Caco-2 (cell line): Measurements from ENCODE around the gene ADAD2. TPM values are rescaled to one million over a fixed set of nuclear protein-coding genes. Genes with fewer than 3 reads are reported as not detected.
A peak's percentile ranks its signal among the peaks of the same experiment; 100 is the strongest.

ENCODE experiments used
- BruUV-seq: library from RNA; stranded (reverse); fragments of 400-500 nt; replicated peaks from 2 replicates; lab custom pipeline; 2021; lab: Mats Ljungman, UMichigan
- CTCF ChIA-PET: fragments of 300-600 bp; sonication (Branson Sonifier 250); formaldehyde crosslinking; loops from one replicate; lab custom pipeline; 2022; ENCODE audit warnings: antibody characterized with exemption; lab: Charles Lee
- POLR2A ChIA-PET: fragments of 300-600 bp; sonication (Branson Sonifier 250); formaldehyde crosslinking; loops from one replicate; lab custom pipeline; 2022; ENCODE audit warnings: antibody characterized with exemption; lab: Charles Lee
- DNase-seq, 2 experiments: peaks; one replicate each; pipeline versions ENCODE4 v3.0.0 to v3.0.0-alpha.2; 2020 to 2022
- H3K27me3 ChIP-seq: replicated peaks from 2 replicates; pipeline ENCODE4 v1.6.0; 2011; ENCODE audit warnings: low read length; ENCODE audit not compliant: control insufficient read depth, insufficient read depth
- H3K36me3 ChIP-seq: 2 replicates; pipeline ENCODE4 v1.5.1; 2011; ENCODE audit warnings: low read length; ENCODE audit not compliant: control insufficient read depth, insufficient read depth
- H3K4me1 ChIP-seq: fragments of 250-450 bp; sonication (Bioruptor Pico); 2 replicates; pipeline ENCODE4 v1.5.1; 2020; ENCODE audit warnings: mild to moderate bottlenecking
- H3K4me3 ChIP-seq: 2 replicates; pipeline ENCODE4 v1.5.1; 2011; ENCODE audit warnings: low read depth, mild to moderate bottlenecking, control low read depth, low read length
- H3K9me3 ChIP-seq: fragments of 250-450 bp; sonication (Bioruptor Pico); 2 replicates; pipeline ENCODE4 v1.5.1; 2020; ENCODE audit warnings: mild to moderate bottlenecking, moderate library complexity
- H3K27ac Mint-ChIP-seq: one replicate; pipeline ENCODE4 v1.8.0; 2022; ENCODE audit warnings: mixed read lengths; ENCODE audit not compliant: unreplicated experiment
- H3K27me3 Mint-ChIP-seq: one replicate; pipeline ENCODE4 v1.8.0; 2022; ENCODE audit warnings: mixed read lengths; ENCODE audit not compliant: insufficient read depth, unreplicated experiment
- H3K36me3 Mint-ChIP-seq: one replicate; pipeline ENCODE4 v1.8.0; 2022; ENCODE audit warnings: mild to moderate bottlenecking, mixed read lengths; ENCODE audit not compliant: insufficient read depth, unreplicated experiment
- H3K4me1 Mint-ChIP-seq: one replicate; pipeline ENCODE4 v1.8.0; 2022; ENCODE audit warnings: low read depth, mixed read lengths; ENCODE audit not compliant: unreplicated experiment
- H3K4me3 Mint-ChIP-seq: one replicate; pipeline ENCODE4 v1.8.0; 2022; ENCODE audit warnings: mild to moderate bottlenecking, moderate library complexity, mixed read lengths; ENCODE audit not compliant: unreplicated experiment
- H3K9me3 Mint-ChIP-seq: one replicate; pipeline ENCODE4 v1.8.0; 2022; ENCODE audit warnings: mixed read lengths; ENCODE audit not compliant: unreplicated experiment
- CTCF ChIP-seq, 2 experiments: fragments of 200-600 bp in 1 of 2; IDR thresholded peaks; 1 replicate in 1 of 2; 2 replicates in 1 of 2; pipeline versions ENCODE4 v1.5.1 to v1.8.0; 2011 to 2022; ENCODE audit warnings: antibody characterized with exemption in 1 of 2, control low read depth in 1 of 2, inconsistent platforms in 1 of 2, low read depth in 1 of 2, low read length in 1 of 2, mild to moderate bottlenecking in 1 of 2, moderate library complexity in 1 of 2; ENCODE audit not compliant: insufficient read depth in 1 of 2, severe bottlenecking in 1 of 2, unreplicated experiment in 1 of 2
- intact Hi-C: fragments of 100-400 bp; cut with micrococcal nuclease; formaldehyde crosslinking; loops from one replicate; pipeline ENCODE4 v1.10.0; 2022; ENCODE audit not compliant: unreplicated experiment
- total RNA-seq: library from RNA; stranded (reverse); gene quantifications from 2 replicates; pipeline ENCODE4 v1.2.3, GENCODE V29; 2022

The ADAD2 gene
- total RNA-seq, 1 experiment from 2014 or later, result not detected

- Histone ChIP-seq H3K9me3 (peaks cover 7% of the 10 kb centered on the region; the same call in 1 of the 2 replicates), H3K4me3 (no peak overlapping the region), H3K27me3 (no peaks in the 10 kb centered on the region), H3K4me1 (no peaks in the 10 kb centered on the region), H3K36me3 (no peaks in the 10 kb centered on the region)
- Mint-ChIP-seq H3K9me3 (no peaks in the 10 kb centered on the region), H3K4me3 (no peak overlapping the region), H3K36me3 (no peaks in the 10 kb centered on the region), H3K27me3 (no peaks in the 10 kb centered on the region), H3K4me1 (no peaks in the 10 kb centered on the region), H3K27ac (no peak overlapping the region)
- CTCF ChIA-PET, result interaction anchor here (0.7 to 1.7 kb wide), 2 partner anchors 20 to 39 kb away, joined by 3 to 5 read pairs; partner anchors contain the start of gene TAF1C
- POLR2A ChIA-PET, result no interaction called here
- no peak for DNase-seq
- intact Hi-C loops, result no loop called here
- no peak for TF ChIP-seq CTCF (IDR thresholded peaks at IDR 0.05; ENCODE audit: insufficient read depth in 1 of 2, low read depth in 1 of 2, low read length in 1 of 2, severe bottlenecking in 1 of 2, unreplicated experiment in 1 of 2)
- BruUV-seq, result no TSS peak
Observed at GRCh38 chr16:84207251-84207650, 16.3 kb downstream of the ADAD2 start.

GRCh38 chr16:84207879-84208278 lies 16.9 kb downstream of the ADAD2 start:
- H3K27ac Mint-ChIP-seq, result no peak overlapping the region
- no peaks in the 10 kb centered on the region for H3K9me3 Mint-ChIP-seq
- no peaks in the 10 kb centered on the region for H3K36me3 Mint-ChIP-seq
- Histone ChIP-seq H3K9me3 (peaks cover 7% of the 10 kb centered on the region; the same call in 1 of the 2 replicates), H3K36me3 (no peaks in the 10 kb centered on the region), H3K27me3 (no peaks in the 10 kb centered on the region), H3K4me1 (no peaks in the 10 kb centered on the region), H3K4me3 (no peak overlapping the region)
- no peak for DNase-seq
- H3K27me3 Mint-ChIP-seq, result no peaks in the 10 kb centered on the region
- CTCF ChIA-PET, result interaction anchor here (0.7 to 1.7 kb wide), 2 partner anchors 21 to 38 kb away, joined by 3 to 5 read pairs; partner anchors contain the start of gene TAF1C
- intact Hi-C loops, result no loop called here
- BruUV-seq, result no TSS peak
- H3K4me3 Mint-ChIP-seq, result no peak overlapping the region
- H3K4me1 Mint-ChIP-seq, result no peaks in the 10 kb centered on the region
- POLR2A ChIA-PET, result no interaction called here
- TF ChIP-seq CTCF (IDR thresholded peaks at IDR 0.05; ENCODE audit: insufficient read depth in 1 of 2, low read depth in 1 of 2, low read length in 1 of 2, severe bottlenecking in 1 of 2, unreplicated experiment in 1 of 2), result no peak

GRCh38 chr16:84209989-84210388 lies 19.0 kb downstream of the ADAD2 start:
- Histone ChIP-seq H3K36me3 (no peaks in the 10 kb centered on the region), H3K9me3 (peaks cover 7% of the 10 kb centered on the region; the same call in 1 of the 2 replicates), H3K4me3 (no peak overlapping the region), H3K27me3 (no peaks in the 10 kb centered on the region), H3K4me1 (no peaks in the 10 kb centered on the region)
- H3K9me3 Mint-ChIP-seq, result no peaks in the 10 kb centered on the region
- H3K4me1 Mint-ChIP-seq, result no peaks in the 10 kb centered on the region
- intact Hi-C loops, result no loop called here
- TF ChIP-seq CTCF (IDR thresholded peaks at IDR 0.05; ENCODE audit: insufficient read depth in 1 of 2, low read depth in 1 of 2, low read length in 1 of 2, severe bottlenecking in 1 of 2, unreplicated experiment in 1 of 2), result peak in 1 of 2 experiments; percentile 9
- no peaks in the 10 kb centered on the region for H3K36me3 Mint-ChIP-seq
- no TSS peak for BruUV-seq
- no peak overlapping the region for H3K4me3 Mint-ChIP-seq
- POLR2A ChIA-PET, result no interaction called here
- H3K27ac Mint-ChIP-seq, result no peak overlapping the region
- H3K27me3 Mint-ChIP-seq, result no peaks in the 10 kb centered on the region
- CTCF ChIA-PET, result no interaction called here
- DNase-seq, result no peak
